ENCODE results near the gene NODAL.
"Not testable (repeated sequence)": the region's sequence is repeated elsewhere in the genome, so short reads cannot be mapped to it uniquely, and the experiment has no call there.

NODAL gene

DNA sequence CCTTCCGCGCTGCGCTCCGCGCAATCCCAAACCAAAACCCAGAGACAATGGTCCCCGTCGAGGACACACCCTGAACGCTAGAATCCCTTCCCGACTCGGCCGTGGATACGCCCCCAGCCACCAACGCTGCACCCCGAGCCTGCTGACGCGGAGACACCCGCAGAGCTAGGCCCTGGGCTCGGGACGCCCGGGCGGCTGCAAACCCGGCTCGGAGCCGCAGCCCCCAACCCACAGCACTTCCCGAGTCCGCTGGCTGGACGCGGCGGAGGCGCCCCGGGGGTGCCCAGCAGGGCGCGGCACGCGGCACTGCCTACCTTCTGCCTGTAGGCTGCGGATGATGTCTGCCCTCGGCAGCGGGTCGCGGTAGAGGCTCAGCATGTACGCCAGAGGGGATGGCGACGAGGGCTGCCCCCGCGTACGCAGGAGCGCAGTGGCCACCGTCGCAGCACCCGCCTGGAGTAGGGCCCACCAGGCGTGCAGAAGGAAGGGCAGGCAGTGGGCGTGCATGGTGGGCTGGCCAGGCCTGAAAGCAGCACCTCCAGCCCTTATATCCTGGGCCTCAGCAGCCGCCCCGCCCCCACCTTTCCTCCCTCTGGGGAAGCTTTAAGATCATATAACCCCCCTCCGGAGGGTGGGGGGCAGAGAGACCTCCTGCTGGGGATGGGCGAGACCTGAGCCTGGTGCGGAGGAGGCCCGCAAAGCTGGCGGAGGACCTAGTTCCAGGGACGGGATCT, at the start of gene NODAL:
NODAL (minus strand) TSS at position 521 of the 734 bp plus-strand sequence; CDS start at position 507, 14 bp downstream.
- DNase-seq (ENCODE audit: low spot score) = no peak

DNA sequence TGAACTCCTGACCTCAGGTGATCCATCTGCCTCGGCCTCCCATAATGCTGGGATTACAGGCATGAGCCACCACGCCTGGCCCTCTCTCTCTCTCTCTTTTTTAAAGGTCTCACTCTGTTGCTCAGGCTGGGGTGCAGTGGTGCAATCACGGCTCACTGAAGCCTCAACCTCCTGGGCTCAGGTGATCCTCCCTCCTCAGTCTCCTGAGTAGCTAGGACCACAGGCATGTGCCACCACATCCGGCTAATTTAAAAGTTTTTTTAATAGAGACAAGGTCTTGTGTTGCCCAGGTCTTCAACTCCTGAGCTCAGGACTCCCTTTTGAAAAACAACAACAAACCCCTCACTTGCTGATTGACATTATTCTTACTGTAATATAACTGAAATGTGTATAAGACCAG, 48.7 kb upstream of the NODAL start:
- no peak for DNase-seq (ENCODE audit: low spot score)

DNA sequence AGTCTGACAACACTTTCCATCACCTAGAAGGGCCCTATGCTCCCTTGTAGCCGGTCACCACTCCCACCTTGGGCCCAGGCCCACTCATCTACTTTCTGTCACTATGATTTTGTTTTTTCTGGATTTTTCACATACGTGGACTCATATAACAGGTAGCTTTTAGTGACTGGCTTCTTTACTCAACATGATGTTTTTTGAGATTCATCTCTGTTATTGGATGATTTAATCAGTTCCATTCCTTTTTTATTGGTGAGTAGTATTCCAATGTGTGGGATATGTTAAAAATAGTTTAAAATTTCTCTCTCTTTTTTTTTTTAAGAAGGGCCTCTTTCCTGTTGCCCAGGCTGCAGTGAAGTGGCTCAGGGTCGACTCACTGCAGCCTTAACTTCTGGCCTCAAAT, 46.3 kb upstream of the NODAL start:
- DNase-seq (ENCODE audit: low spot score) = no peak

DNA sequence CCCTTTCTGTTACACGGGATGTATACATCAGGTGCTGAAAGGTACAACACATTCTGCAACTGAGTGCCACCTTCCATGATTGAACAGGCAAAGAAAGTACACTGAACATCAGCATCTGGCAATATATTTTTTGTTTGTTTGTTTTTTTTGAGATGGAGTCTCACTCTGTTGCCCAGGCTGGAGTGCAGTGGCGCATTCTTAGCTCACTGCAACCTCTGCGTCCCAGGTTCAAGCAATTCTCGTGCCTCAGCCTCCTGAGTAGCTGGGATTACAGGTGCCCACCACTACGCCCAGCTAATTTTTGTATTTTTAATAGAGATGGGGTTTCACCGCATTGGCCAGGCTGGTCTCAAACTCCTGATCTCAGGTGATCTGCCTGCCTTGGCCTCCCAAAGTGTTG, 42.4 kb upstream of the NODAL start:
- DNase-seq (ENCODE audit: low spot score) = not testable (repeated sequence)

DNA sequence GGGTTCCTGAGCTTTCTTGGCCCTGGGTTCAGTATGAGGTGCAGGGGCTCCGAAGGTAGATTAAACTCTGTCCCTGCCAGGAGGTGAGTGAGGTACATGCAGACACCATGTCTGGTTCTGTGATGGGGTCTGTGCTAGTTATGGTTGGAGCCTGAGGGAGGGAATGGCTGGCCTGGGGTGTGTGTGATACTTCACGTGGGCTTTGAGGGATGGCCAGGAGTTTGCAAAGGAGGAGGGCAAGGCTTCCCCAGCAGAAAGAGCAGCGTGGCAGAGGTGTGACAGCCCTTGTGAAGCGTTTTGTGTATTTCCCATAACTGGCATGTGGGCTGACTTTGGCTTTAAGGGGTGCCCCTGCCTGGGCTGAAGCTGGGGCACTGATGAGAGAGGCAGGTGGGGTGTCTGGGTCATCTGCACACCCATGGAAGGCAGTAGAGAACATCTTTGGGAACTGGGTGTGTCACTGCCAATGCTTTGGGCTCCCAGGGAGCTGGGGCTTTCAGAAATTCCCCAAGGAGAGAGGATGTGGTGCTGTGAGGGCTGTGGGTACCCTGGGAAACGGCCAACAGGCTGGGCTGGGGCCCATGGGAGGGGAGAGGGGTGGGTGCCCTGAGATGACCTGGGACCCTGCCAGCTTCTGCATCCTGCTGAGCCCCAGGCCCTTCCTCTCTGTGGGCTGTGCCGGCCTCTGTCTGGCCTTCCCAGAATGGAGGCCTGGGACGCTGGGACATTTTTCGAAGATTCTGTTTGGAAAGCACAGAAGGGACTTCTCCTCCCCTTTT, 41.7 kb upstream of the NODAL start:
- DNase-seq (ENCODE audit: low spot score) = no peak

DNA sequence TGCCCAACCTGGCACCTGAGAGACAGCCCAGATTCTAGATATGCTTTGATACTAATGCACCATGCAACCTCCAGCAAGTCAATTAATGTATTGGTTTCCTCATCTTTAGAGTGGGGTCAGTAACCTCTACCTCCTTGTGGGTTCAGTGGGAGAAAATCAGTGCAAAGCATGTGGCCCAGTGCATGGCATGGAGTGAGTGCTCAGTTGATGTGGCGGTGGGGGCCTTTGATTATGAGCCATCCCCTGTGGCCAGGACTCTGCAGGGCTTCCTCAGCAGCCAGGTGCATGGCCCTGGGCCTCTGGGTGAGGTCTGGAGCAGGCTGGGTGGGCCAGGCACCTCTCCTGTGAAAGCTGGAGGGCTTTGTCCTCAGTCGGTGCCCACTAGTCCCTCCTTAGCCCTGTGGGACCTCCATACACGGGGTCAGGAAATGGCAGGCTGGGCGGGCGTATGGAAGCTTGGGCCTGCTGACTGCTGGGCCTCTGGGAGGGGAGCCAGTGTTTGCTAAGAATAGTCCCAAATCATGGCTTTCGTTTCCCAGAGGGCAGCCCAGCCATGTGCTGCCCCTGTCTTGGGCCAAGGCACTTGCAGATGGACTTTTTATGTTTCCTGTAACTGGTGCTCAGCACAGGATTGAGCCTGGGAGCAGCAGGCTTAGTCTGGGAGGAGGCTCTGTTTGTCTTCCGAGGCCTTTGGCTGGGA, 40.5 kb upstream of the NODAL start:
- DNase-seq (ENCODE audit: low spot score) = peak; percentile 75

DNA sequence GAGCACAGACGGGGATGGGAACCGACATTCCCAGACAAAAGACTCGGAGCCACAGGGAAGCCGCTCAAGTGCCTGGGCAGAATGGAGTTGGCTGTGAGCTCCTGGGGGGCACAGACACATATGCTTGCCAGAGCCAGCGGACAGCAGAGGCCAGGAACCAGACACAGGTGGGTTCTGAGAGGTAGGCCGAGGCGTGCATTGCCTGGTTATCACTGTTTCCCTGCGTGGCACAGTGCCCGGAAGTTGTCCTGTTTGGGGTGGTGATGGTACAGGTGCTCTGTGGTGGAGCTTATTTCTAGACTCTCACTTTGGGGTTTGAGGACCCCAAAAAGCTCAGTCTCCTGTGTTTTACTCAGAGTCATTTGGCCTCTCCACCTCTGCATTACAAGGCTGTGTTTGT, 39.6 kb upstream of the NODAL start:
- DNase-seq (ENCODE audit: low spot score) = no peak

DNA sequence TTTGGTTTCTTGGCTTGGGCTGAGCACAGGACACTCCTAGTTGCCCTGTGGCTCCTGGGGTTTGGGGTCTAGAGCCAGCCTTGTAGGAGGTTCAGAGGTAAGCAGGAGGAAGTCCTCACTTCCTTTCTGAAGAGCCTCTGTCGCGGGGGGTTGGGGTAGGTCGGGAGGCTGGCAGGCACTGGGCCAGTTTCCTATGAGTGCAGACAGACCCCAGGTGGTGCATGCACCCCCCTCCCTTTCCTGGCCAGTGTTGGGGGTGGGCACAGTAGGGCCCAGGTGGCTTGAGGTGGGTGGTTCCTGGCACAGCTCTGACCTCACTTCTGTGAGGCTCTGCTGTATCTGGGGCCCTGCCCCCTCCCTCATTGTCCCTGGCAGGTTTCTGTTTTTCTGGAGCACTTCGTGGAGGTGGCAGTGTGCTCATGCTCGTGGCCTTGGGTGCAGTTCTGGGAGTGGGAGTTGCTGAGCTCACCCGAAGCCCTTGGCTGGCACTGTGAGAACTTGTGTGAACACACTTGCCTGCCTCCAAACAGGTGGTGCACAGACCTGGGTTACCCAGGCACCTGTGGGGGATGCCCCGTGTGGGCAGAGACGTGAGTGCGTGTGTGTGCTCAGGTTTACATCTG, 38.9 kb upstream of the NODAL start:
- DNase-seq (ENCODE audit: low spot score) = no peak

DNA sequence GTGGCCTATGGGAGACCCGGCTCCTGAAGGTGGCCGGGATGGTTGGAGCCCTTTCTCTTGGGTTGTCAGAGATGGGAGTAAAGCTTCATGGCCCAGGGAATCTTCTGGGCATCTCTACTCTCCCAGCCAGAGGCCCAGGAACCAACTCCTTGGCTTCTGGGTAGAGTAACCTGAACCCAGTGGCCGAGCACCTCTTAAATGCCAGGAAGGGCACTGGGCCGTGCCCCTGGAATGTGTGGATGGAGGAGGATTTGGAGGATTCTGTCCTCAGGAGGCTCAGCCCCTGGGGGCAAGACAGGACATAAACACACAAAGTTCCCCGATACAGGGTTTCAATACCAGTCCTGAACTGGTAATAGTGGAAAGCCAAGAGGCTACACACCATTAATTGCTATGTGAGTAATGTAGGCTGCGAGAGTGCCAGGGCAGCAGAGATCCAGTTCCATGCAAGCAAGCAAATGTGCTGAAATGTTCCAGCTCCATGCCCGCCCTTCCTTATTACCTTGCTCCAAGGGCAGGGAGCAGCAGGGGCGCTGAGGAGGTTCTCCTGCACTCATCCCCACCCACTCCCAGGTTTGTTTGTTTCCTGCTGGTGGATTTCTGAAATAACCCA, 38.3 kb upstream of the NODAL start:
- DNase-seq (ENCODE audit: low spot score) = no peak

DNA sequence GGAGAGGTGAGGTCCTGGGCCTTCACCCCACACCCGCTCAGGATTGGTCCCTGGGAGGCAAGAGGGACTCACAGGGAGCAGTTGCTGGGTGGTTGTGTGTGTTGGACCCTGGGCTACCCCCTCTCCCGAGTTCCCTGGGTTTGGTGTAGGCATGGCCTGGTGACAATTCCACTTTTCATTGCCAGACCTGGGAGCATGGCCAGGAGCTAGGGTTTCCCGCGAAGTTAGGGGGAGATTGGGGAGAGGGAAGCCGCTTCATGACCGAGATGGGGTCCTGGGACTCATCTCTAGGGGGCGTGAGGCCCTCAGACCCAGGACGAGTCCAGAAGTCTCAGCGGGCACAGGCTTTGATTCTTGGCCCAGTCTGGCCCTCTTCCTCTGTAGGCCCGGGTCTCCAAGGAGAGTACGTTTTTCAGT, 37.7 kb upstream of the NODAL start:
- no peak for DNase-seq (ENCODE audit: low spot score)

DNA sequence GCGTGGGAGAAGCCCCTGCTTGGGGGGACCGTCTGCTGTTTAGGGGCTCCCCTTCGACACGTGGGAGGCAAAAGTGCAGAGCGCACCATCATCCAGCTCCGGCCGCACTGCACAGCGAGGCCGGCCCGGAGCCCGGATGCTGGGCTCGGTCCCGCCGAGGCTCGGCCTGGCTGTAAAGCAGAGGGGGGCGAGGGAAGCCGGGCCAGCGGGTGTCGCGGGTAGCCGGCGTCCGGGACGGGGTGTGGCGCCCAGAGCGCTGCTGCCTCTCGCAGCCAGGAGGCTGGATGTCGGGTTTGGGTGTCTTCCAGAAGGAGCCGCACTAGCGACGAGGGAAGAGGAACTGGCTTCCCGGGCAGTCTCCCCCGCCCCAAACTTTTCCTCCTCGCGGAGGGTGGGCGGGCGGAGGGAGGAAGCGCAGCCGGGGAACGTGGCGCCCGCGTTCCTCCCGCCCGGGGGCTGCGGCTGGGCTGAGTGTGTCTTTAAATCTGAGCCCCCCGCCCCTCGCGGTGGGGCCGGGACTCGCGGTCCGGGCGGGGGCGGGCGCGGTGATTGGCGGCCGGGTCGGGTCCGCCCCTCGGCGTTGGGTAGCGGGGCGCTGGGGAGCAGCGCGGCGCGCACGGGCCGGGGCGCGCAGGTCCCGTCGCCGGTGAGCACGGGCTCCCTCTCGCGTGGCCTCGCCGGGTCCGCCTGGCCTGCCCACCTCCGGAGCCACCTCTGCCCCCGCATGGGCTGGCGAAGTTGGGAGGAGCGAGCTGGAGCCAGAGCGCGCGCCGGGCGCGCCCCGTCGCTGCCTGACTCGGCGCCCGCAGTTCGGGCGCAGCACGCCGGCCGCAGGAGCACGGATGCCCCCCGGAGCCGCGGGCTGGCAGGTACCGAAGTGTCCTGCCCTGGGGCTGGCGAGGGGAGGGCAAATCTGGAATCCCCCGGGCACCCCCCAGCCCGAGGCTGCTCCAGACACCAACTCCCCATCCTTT, 37.0 kb upstream of the NODAL start, which contains the start of gene PALD1:
PALD1 (plus strand) TSS at position 577 of the 974 bp plus-strand sequence. CDS start 47,185 bp downstream, outside the sequence.
- peak; percentile 72 for DNase-seq (ENCODE audit: low spot score)

DNA sequence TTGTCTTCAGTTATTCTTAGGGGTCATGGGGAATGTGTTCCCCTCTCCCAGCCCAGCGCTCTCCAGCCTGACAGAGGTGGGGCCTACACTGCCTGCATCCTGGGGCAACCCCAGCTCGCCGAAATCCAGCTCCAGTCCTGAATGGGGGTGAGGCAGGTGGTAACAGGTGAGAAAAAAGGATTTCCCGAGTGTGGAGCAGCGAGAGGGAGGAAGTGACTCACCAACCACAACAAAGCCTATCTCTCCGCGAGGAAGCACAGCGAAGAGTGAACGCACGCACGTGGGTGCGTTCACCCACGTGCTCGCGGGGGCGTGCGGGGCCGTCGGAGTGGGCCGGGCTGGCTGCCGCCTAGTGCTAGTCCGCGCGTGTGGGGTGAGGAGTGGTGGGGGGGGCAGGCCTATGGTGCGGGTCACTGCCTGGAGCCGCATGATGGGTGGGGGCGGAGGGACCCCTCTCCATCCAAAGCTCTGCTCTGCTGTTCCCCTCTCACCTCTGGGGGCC, 36.2 kb upstream of the NODAL start:
- DNase-seq (ENCODE audit: low spot score) = no peak

DNA sequence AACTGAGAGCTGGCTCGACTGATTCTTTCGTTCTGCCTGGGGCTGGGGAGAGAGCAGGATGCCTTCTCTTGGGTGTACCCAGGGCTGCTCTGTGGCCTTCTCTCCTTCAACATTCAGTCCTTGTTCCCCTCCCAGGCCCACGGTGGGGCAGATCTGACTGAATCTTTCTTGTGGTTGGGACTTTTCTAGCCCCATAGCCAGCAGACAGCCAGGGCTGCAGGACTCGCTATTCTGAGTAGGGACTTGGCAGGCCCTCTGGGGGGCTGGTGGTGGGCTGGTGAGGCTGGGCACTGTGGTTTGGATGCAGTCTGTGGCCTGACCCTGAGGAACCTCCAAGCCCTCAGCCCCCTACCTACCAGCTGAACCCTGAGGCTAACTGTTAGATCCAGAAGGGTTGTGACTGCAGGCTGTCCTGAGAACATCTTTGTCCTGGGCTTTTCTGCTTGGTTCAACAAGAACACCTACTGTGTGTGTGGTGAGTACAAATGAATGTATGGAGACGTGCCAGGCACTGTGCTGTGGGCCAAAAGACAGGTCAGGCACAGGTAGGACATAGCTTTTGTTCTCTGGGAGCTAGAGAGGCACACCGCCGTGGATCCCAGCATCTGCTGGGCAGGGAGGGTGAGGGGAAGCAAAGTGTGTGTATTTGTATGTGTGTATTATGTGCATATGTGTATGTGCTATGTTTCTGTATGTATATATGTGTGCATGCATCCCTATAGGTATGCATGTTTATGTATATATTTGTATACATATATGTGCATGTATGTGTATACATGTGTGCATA, 35.0 kb upstream of the NODAL start:
- no peak for DNase-seq (ENCODE audit: low spot score)

DNA sequence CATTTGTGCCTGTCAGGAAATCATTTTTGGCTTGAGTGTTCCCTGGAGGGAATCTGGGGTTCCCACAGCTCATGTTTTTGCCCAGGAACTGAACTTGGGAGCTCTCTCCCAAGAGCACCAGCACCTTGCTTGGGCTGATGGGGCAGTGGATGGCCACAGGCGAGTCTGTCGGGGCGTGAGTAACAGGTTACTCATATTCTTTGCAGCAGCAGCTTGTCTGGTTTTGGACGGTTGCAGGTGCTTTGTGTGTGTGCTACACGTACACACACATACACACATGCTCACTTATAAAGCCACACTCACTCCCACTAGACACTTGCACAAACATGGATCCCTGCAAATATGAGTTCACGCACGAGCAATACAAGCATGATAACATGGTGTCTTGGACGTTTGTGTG, 34.2 kb upstream of the NODAL start:
- no peak for DNase-seq (ENCODE audit: low spot score)

DNA sequence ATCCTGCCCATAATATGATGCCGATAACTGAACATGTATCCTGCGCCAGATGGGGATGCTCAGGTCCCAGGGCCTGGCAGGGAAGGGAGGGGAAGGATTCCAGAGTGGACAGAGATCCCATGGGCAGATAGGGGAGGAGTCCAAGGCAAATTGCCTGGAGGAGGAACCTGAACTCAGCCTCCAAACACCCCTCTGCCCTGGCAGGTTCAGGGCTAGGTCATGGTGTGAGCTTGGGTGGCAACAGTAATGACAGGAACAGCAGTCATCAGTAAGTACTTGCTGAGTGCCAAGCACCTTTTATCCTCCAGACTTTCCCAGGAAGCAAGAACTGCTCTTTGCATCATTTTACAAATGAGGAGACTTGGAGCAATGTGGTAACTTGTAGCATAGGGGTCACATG, 33.3 kb upstream of the NODAL start:
- no peak for DNase-seq (ENCODE audit: low spot score)

DNA sequence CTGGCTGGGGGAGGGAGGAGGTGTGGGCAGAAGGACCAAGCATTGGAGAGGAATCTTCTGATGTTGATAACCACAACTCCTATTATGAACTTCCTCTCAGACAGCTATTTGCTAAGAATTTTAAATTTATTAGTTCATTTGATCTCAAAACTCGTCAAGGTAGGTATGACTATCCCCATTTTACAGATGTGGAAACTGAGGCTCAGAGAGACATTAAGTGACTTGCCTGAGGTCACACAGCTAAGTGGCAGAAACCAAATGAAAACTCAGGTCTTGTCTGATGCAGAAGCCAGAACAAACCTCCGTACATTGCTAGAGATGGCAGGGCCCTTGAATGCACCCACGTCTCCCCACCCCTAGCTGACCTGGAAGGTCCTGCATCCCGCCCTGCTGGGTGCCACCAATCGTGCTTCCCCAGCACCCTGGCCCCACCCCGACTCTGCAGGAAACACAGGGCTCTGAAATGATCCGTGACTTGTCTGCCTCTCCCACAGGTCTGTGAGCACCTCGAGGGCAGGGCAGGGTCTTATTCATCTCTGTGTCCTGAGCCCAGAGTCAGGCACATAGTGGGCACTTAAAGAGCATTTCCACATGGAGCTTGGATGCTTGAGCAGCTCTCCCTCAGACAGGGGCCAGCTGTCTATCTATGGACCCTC, 31.4 kb upstream of the NODAL start:
- DNase-seq (ENCODE audit: low spot score) = no peak

DNA sequence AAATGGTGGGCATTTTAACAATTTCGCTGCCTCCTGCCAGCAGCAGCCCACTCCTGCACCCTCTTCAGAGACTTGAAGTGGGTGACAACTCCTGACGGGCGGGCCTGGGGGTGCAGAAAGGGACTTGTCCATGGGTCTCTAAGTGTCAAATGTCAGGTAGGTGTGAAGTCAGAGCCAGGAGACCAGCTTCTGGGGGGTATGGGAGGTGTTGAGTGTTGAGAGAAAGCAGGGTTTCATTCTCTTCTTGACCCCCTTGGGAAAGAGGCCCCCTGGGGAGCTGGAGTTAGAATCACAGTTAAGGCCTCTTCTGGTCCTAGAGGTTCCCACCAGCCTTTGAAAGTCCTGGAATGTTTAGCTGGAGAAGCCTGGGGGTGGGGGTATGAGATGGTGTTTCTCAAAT, 25.5 kb upstream of the NODAL start:
- no peak for DNase-seq (ENCODE audit: low spot score)

DNA sequence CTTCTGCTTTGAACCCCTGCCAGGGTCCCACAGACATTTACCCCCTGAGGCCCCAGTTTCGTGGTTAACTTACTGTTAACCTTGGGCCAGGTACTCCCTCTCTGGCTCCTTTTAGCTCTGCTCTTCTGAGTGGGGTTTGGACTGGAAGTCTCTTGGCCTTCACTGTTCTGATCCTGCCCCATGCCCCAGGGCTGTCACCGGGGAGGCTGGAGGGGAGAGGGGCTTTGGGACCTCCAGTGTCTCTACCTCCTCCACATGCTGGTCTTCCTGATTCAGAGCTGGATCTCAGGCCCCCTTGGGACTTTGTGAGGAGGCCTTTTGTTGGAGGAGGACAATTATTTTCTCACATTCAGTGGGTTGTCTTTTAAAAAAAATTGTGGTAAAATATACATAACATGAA, 24.4 kb upstream of the NODAL start:
- no peak for DNase-seq (ENCODE audit: low spot score)

DNA sequence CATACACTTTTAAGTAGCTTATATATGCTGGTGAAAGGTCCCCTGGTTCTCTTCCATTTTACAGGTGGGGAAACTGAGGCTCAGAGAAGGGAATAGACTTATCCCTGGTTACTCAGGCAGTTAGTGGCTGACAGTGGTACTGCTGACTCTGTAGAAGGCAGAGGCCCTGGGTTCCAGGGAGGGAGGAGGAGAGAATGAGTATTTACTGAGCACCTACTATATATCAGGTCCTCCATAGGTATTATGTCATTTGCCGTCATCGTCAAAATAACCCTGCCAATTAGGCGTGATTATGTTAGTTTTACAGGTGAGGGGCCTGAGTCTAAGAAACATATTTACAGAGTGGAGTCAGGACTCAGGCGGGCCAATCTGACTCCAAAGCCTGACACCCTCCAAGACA, 23.8 kb upstream of the NODAL start:
- no peak for DNase-seq (ENCODE audit: low spot score)
